Activated naive CD8-positive, alpha-beta T cell treated with anti-CD3 and anti-CD28 coated beads, Interleukin-2, amount 50 U/mL, for 16 hours (primary cell): ENCODE results near the gene ZCWPW1.
"Not testable (repeated sequence)": the region's sequence is repeated elsewhere in the genome, so short reads cannot be mapped to it uniquely, and the experiment has no call there.

ENCODE experiments used
- DNase-seq: peaks from one replicate; pipeline ENCODE4 v3.0.0-alpha.2; 2020; ENCODE audit warnings: low read depth, low spot score

Gene ZCWPW1

DNA sequence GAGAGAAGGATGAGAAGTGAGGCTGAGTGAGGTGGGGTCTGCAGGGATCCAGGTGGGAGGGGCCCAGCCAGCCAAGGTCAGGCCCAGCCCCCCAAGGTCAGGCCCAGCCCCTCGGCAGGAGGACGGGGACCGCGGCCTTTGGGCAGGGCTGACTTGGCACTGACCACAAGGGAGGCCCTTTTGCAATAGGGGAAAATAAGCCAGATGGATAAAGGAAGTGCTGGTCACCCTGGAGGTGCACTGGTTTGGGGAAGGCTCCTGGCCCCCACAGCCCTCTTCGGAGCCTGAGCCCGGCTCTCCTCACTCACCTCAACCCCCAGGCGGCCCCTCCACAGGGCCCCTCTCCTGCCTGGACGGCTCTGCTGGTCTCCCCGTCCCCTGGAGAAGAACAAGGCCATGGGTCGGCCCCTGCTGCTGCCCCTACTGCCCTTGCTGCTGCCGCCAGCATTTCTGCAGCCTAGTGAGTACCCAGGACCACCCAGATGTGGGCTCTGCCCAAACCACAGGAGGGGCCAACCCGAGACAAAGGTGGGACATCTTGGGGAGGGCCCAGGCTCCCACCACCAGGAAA lies 55.2 kb downstream of the ZCWPW1 start, which contains the start of gene PILRA:
TSS of gene PILRA (plus strand) at position 227 of the 571 bp plus-strand sequence. CDS start at position 397, 170 bp downstream.
- DNase-seq: no peak

DNA sequence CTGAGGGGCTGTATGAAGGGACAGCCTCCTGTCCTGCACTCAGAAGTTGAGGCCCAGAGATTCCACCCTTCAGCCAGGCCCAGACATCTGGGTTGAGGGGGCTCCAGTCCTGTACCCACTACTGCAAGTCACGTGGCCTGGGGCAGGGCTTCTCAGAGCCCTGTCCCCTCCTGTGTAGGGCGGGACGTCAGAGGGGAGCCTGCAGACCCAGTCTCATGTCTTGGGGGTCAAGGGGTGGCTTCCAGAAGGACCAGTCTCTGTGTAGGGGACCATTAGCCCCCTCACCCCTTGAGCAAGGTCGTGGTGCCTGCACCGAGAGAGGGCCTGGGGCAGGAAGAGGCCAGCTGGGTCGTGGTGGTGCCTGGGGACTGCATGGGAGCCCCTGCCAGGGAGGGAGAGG lies 55.8 kb downstream of the ZCWPW1 start:
- DNase-seq: no peak

DNA sequence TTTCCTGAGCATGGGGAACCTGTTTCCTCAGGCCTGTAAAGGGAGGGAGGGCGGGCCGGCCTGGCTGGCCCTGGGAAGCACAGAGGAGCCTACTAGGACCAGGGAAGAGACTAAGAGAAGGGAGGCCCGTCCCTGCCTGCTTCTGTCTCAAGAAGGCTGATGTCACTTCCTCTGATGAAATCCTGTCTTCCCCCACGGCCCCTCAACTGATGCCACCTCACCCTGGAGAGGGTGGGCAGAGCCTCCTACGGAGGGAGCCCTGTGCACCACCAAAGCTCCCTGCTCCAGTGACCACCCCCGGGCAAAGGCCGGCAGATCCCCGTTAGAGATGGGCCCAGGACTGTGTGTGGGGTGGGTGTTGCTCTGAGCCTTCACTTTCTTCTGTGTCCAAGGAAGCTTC lies 56.2 kb downstream of the ZCWPW1 start:
- DNase-seq: no peak

DNA sequence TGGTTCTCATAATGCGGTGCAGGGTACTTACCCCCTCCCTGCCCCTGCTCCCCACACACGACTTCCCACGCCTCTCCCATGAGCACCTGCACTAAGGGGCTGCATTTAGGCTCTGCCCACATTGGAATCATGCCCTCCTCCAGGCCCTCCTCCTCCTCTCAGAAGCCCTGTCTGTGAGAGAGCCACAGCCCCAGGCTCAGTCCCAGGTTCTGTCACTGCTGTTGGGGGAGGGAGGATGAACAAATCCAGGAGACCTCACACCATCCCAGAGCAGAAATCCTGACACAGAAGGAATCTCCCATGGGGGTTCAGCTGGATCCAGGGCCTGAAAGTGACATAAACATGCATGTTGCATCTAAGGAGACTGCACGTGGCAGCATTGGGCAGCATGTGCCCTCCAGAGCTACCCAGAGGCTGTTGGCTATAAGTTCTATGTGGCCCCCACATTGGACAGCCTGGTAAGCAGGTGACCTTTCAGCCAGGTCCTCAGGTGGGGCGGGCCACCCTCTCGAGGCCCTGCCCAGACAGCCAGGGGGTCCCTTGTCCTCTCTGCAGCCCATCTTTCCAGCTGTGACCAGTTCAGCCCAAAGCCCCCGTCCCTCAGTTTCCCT lies 56.8 kb downstream of the ZCWPW1 start:
- DNase-seq: no peak

DNA sequence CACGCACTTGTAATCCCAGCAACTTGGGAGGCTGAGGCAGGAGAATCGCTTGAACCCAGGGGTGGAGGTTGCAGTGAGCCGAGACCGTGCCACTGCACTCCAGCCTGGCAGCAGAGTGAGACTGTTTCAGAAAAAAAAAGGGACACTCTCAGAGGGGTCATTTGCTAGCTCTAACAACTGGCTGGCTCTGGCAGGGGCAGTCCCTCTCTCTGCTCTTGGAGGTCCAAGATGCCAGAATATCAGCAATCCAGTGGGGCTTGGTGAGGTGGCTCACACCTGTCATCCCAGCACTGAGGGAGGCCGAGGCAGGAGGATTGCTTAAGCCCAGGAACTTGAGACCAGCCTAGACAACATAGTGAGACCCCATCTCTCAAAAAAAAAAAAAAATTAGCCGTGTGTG lies 57.8 kb downstream of the ZCWPW1 start:
- DNase-seq: no peak

DNA sequence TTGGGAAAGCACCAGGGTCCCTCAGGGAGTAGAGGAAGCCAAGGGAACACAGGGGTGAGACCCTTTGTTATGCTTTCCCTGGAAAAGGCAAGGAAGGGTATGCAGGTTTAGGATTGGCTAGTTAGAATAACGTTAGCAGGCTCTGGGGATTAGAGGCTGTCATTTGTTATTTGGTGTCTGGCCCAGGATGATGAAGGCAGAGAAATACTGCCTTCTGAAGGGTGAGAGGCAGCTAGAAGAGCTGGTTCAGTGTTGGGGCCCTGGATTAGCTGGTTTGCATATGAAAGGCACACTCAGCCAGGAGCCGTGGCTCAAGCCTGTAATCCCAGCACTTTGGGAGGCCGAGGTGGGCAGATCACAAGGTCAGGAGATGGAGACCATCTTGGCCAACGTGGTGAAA lies 58.2 kb downstream of the ZCWPW1 start:
- no peak for DNase-seq

DNA sequence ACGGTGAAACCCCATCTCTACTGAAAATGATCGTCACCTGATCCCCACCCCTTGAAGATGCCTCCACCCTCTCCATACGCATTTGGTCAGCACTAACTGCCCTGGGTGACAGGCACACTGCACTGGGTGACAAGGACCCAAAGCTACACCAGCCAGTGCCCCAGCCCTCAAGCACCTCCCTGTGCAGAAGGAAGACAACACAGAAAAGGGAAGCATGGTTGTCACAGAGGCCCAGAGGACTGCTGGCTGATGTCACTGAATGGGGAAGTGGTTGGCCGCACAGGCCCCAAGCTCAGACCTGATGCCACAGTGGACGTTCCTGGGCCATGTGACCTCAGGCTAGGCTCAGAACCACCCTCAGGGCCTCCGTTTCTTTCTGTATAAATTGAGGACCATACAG lies 59.4 kb downstream of the ZCWPW1 start:
- no peak for DNase-seq

DNA sequence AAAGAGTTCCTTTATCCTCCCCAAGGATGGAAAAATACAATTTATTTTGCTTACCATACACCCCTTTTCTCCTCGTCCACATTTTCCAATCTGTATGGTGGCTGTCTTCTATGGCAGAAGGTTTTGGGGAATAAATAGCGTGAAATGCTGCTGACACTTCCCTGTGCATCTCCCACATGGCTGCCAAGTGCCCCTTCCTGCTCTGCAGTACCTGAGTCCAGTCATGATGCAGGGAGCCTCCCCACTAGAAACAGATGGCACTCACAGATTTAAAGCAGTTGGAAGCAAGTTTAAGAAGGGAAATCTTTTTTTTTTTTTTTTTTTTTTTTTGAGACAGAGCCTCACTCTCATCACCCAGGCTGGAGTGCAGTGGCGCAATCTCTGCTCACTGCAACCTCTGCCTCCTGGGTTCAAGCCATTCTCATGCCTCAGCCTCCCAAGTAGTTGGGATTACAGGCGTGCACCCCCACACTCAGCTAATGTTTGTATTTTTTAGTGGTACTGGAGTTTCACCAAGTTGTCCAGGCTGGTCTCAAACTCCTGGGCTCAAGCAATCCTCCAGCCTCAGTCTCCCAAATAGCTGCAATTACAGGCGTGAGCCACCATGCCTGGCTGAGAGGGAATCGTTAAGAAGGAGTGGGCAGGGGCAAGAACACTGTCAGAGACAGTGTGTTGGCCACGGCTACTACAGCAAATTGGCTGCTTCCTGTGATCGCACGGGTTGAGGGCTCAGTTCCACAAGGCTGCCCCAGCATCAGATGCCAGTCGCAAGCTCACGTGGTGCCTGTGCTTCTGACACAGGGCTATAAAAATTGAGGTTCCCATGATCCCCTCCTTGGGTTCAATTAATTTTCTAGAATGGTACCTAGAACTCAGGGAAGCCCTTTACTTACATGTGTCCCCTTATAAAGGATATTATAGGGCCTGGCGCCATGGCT lies 60.6 kb downstream of the ZCWPW1 start:
- no peak for DNase-seq

DNA sequence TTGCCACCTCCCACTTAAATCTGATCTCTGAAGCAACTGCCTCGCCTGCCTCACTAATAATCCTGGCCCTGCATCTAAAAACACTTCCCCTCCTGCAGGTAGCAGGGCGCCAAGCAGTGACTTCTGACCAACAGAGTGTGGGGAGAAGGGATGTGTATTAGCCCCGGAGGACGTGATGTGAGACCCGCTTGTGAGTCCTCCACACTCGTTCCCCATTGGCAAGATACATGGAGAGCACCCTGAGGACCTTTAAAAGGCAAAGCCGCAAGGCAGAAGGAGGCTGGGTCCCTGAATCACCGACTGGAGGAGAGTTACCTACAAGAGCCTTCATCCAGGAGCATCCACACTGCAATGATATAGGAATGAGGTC lies 61.3 kb downstream of the ZCWPW1 start:
- no peak for DNase-seq

DNA sequence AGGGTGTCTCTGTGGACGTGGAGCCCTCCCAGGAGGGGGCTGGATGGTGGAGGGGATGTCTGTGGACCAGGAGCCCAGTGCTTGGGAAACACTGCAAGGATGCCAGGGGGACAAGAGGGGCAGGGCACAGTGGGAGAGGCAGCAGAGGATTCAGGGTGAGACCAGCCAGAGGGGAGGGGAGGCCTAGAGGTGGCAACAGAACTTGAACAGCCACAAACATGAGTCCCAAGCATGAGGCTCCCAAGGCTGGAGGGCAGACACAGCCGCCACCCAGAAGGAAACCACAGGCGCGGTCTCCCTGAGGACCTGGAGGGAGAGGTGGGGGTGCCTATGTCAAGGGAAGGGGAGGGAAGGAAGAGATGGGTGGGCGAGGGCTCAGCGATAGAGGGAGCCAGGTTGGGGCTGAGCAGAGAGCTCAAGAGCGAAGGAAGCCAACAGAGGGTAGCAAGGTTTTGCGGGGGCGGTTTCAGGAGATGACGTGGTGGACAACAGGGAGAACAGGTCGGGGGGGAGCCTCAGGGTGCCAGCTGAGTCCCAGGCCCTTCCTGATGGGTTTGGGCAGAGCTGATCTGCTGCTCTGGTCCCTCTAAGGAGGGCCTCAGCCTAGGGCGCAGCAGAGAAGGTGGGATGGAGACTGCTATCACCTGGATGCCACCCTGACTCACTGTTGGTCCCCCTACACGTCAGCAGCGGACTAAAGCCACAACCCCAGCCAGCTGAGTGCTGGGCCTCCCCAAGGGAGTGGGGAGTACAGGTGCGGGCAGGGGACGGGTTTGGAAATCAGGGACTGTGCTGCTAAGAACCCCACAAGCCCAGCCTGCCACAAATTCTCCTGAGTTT lies 61.9 kb downstream of the ZCWPW1 start:
- no peak for DNase-seq

DNA sequence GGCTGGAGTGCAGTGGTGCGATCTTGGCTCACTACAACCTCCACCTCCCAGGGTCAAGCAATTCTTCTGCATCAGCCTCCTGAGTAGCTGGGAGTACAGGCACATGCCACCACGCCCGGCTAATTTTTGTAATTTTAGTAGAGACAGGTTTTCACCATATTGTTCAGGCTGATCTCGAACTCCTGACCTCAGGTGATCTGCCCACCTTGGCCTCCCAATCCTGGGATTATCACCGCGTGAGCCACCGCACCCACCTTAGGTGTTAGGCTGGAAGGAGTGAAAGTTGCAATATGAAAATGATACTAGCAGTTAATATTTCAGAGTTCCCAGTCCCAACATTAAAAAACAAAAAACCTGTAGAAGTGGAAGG lies 62.5 kb downstream of the ZCWPW1 start:
- not testable (repeated sequence) for DNase-seq

DNA sequence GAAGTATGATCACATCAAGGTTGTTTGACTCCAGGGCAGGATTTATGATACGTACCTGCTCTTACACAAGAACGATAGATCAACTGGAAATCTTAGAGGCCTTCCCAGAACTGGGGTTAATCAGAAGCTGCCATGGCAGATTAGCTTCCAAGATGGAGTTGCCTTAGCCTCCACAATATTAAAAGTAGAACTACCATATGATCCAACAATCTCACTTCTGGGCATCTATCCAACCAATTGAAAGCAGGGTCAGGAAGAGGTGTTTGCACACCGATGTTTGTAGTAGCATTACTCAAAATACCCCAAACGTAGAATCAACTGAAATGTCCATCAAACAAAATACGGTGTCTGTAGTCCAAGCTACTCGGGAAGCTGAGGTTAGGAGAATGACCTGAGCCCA lies 64.0 kb downstream of the ZCWPW1 start:
- DNase-seq: no peak

DNA sequence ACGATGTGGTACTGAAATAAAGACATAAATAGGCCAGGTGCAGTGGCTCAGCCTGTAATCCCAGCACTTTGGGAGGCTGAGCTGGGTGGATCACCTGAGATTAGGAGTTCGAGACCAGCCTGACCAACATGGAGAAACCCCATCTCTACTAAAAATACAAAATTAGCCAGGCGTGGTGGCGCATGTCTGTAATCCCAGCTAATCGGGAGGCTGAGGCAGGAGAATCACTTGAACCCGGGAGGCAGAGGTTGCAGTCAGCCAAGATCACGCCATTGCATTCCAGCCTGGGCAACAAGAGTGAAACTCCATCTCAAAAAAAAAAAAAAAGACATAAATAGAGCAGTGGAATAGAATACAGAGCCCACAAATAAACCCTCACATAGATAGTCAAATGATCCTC lies 64.7 kb downstream of the ZCWPW1 start:
- DNase-seq: not testable (repeated sequence)

DNA sequence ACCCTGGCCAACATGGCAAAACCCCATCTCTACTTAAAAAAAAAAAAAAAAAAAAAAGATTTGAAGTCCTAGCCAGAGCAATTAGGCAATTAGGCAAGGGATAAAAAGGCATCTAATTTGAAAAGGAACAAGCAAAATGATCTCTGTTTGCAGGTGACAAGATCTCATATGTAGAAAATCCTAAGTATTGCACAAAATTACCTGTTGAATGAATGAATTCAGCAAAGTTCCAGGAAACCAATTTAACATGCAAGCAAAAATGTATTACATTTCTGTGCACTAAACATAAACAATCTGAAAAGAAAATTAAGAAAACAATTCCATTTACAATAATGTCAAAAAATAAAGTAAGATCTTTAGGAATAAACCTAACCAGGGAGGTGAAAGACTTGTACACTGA lies 65.4 kb downstream of the ZCWPW1 start:
- no peak for DNase-seq

DNA sequence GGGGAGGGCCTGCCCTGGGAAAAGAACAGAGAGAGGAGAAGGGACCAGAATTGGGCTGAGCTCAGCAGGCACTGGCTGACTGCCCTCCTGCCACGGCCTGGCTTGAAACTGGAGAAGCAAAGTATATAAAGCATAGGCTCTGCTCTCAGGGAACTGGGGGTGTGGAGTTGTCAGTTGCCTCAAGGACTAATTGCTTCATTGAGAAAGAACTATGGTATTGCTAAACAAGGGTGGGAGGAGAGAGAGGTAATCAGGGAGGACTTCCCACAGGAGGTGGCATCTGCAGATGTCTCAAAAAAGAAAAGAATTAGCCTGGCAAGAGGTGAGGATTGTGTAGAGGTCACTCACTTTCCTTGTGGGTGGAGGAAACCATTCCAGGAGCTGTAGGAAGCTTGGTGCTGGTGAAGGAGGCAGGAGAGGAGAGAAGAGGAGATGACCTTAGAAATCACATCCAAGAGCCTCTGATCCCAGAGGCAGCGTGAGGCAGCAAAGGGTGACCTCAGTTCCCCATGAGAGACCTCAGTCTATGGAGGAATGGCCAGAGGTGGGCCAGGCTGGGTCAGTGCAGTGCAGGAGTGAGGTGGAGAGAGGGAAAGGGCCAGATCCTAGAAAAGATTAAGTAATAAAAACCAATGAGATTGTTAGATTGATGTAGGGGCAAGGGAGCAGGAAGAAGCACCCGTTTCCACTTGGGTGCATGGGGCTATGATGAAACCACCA lies 68.2 kb downstream of the ZCWPW1 start:
- no peak for DNase-seq

DNA sequence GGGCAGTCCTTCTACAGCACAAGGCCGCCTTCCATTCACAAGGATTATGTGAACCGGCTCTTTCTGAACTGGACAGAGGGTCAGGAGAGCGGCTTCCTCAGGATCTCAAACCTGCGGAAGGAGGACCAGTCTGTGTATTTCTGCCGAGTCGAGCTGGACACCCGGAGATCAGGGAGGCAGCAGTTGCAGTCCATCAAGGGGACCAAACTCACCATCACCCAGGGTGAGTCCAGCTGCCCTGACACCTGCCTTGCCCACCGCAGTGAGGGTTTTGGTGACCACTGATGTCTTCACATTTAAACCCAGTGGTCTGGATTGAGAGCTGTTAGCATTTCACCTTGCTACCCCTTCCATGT lies 69.7 kb downstream of the ZCWPW1 start:
- DNase-seq: no peak

DNA sequence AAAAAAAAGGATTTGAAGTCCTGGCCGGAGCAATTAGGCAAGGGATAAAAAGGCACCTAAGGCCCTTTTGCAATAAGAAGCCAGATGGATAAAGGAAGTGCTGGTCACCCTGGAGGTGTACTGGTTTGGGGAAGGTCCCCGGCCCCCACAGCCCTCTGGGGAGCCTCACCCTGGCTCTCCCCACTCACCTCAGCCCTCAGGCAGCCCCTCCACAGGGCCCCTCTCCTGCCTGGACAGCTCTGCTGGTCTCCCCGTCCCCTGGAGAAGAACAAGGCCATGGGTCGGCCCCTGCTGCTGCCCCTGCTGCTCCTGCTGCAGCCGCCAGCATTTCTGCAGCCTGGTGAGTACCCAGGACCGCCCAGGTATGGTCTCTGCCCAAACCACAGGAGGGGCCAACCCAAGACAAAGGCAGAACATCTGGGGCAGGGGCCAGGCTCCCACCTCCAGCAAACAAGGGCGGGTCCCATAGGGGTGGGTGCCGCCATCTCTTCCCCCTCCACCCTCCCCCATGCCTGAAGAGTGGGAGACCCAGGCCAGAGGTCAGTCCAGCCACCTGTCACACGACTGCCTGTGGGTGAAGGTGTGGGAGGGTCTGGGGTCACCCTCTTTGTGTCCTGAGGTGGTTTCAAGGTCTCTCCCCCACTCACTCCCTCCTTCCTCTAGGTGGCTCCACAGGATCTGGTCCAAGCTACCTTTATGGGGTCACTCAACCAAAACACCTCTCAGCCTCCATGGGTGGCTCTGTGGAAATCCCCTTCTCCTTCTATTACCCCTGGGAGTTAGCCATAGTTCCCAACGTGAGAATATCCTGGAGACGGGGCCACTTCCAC lies 70.3 kb downstream of the ZCWPW1 start, which contains the start of gene PILRB:
TSS of gene PILRB (plus strand) at position 91 of the 830 bp plus-strand sequence. CDS start at position 277, 186 bp downstream.
- DNase-seq: no peak

DNA sequence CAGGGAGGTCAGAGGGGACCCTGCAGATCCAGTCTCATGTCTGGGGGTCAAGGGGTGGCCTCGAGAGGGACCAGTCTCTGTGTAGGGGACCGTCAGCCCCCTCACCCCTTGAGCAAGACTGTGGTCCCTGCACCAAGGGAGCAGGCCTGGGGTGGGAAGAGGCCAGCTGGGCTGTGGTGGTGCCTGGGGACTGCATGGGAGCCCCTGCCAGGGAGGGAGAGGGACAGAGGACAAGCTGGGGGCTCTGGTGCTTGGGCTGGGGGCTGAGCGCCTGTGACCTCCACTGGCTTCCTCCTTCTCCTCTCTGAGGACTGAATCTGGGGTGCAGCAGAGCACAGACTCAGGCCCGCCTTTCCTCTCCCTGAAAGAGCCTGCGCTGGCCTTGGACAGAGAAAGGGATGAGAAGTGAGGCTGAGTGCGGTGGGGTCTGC lies 71.4 kb downstream of the ZCWPW1 start:
- no peak for DNase-seq

DNA sequence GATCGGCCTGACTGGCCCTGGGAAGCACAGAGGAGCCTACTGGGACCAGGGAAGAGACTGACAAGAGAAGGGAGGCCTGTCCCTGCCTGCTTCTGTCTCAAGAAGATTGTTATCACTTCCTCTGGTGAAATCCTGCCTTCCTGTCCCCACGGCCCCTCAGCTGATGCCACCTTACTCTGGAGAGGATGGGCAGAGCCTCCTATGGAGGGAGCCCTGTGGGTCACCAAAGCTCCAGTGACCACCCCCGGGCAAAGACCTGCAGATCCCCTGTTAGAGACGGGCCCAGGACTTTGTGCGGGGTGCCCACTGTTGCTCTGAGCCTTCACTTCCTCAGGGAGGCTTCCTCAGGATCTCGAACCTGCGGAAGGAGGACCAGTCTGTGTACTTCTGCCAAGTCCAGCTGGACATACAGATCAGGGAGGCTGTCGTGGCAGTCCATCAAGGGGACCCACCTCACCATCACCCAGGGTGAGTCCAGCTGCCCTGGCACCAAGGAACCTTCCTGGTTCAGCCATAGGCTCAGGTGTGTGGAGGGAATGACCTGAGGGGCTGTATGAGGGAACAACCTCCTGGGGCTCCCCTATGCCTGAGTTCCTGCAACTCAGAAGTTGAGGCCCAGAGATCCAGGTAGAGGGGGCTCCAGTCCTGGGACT lies 72.0 kb downstream of the ZCWPW1 start:
- no peak for DNase-seq
